ENCODE data around the gene EFCAB14. TPM values are rescaled to one million over a fixed set of nuclear protein-coding genes. Genes with fewer than 3 reads are reported as not detected.
A peak's percentile ranks its signal among the peaks of the same experiment; 100 is the strongest.

The EFCAB14 gene
- total RNA-seq, 1 donor from 2014 or later: 32.4 TPM

DNA sequence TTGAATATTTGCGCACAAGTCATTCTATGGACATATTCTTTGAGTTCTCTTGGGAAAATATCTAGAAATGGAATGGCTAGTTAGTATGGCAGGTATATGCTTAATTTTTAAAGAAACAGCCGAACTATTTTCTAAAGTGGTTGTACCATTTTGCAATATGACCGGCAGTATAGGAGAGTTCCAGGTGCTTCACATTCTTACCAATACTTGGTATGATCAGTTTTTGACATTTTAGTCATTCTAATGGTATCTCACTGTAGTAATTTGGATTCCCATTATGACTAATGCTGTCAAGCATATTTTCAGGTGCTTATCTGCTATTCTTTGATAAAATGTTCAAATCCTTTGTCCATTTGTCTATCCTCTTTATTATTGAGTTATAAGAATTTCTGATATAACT is 71.3 kb downstream of the EFCAB14 start:
- FAIRE-seq (no peak), DNase-seq (ENCODE audit: low read depth) (no peak)
- H3K4me3 ChIP-seq (ENCODE audit: low read depth, low read length): no peak overlapping the region
- H3K27me3 ChIP-seq (ENCODE audit: control insufficient read depth, insufficient read depth, low read length): no peaks in the 10 kb centered on the region
- TF ChIP-seq, protein P1, sequence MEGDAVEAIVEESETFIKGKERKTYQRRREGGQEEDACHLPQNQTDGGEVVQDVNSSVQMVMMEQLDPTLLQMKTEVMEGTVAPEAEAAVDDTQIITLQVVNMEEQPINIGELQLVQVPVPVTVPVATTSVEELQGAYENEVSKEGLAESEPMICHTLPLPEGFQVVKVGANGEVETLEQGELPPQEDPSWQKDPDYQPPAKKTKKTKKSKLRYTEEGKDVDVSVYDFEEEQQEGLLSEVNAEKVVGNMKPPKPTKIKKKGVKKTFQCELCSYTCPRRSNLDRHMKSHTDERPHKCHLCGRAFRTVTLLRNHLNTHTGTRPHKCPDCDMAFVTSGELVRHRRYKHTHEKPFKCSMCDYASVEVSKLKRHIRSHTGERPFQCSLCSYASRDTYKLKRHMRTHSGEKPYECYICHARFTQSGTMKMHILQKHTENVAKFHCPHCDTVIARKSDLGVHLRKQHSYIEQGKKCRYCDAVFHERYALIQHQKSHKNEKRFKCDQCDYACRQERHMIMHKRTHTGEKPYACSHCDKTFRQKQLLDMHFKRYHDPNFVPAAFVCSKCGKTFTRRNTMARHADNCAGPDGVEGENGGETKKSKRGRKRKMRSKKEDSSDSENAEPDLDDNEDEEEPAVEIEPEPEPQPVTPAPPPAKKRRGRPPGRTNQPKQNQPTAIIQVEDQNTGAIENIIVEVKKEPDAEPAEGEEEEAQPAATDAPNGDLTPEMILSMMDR (IDR thresholded peaks at IDR 0.05; ENCODE audit: insufficient read depth, low read length, severe bottlenecking): no peak
- H3K36me3 ChIP-seq (ENCODE audit: control insufficient read depth, insufficient read depth, low read length): no peaks in the 10 kb centered on the region

DNA sequence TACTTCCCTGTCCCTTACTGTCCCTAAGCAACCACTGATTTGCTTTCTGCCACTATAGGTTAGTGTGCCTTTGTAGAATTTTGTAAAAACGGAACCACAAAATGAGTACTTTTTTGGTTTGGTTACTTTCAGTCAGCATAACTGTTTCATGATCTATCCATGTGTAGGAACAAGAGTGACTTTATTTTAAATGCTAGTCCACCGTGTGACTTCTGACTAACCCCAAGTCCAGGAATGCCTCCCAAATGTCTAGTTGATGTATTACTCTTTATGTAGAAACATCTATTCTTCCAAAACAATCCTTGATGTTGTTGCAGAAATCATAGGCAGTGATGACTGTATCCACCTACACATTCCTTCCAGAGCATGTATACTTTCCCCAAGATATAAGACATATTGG is 72.1 kb downstream of the EFCAB14 start:
- DNase-seq (ENCODE audit: low read depth) (no peak), FAIRE-seq (no peak)
- no peaks in the 10 kb centered on the region for H3K36me3 ChIP-seq (ENCODE audit: control insufficient read depth, insufficient read depth, low read length)

DNA sequence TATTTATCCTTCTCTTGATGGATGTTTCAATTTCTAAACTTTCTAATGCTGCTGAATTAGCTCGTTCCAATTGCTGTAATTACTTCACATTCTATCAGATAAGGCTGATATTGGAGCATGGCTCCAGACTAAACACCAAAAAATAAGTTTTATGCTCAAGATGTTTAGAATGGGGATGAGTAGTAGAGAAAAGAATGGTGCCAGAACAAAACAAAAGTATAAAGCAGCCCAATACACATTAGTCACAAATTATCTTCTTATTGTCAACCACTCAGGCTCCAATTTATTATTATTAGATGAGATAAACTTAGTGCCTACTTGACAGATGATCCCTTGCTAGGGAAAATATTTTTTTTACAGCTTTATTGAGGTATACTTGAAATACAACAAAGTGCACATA is 72.6 kb downstream of the EFCAB14 start:
- TF ChIP-seq, protein P1 (IDR thresholded peaks at IDR 0.05; ENCODE audit: insufficient read depth, low read length, severe bottlenecking): no peak
- FAIRE-seq (no peak), DNase-seq (ENCODE audit: low read depth) (no peak)
- H3K27me3 ChIP-seq (ENCODE audit: control insufficient read depth, insufficient read depth, low read length): no peaks in the 10 kb centered on the region
- no peak overlapping the region for H3K4me3 ChIP-seq (ENCODE audit: low read depth, low read length)
- H3K36me3 ChIP-seq (ENCODE audit: control insufficient read depth, insufficient read depth, low read length): no peaks in the 10 kb centered on the region

More for the DNA sequence above, 72.1 kb downstream of the EFCAB14 start:
- H3K27me3 ChIP-seq (ENCODE audit: control insufficient read depth, insufficient read depth, low read length): no peaks in the 10 kb centered on the region
- no peak overlapping the region for H3K4me3 ChIP-seq (ENCODE audit: low read depth, low read length)
- TF ChIP-seq, protein P1 (IDR thresholded peaks at IDR 0.05; ENCODE audit: insufficient read depth, low read length, severe bottlenecking): no peak

DNA sequence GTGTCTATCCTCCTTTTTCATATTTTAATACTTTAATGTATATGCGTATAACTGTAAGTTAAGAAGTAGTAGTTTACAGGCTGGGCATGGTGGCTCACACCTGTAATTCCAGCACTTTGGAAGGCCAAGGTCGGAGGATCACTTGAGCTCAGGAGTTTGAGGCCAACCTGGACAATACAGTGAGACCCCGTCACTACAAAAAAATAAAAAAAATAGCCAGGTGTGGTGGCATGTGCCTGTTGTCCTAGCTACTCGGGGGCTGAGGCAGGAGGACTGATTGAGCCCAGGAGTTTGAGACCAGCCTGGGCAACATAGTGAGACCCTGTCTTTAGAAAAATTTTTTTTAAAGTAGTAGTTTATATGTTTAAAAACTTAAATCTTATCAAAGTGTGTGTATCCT is 73.1 kb downstream of the EFCAB14 start:
- Histone ChIP-seq H3K36me3 (ENCODE audit: control insufficient read depth, insufficient read depth, low read length) (no peaks in the 10 kb centered on the region), H3K27me3 (ENCODE audit: control insufficient read depth, insufficient read depth, low read length) (no peaks in the 10 kb centered on the region), H3K4me3 (ENCODE audit: low read depth, low read length) (no peak overlapping the region)
- TF ChIP-seq, protein P1 (IDR thresholded peaks at IDR 0.05; ENCODE audit: insufficient read depth, low read length, severe bottlenecking): no peak
- DNase-seq (ENCODE audit: low read depth): no peak
- no peak for FAIRE-seq

DNA sequence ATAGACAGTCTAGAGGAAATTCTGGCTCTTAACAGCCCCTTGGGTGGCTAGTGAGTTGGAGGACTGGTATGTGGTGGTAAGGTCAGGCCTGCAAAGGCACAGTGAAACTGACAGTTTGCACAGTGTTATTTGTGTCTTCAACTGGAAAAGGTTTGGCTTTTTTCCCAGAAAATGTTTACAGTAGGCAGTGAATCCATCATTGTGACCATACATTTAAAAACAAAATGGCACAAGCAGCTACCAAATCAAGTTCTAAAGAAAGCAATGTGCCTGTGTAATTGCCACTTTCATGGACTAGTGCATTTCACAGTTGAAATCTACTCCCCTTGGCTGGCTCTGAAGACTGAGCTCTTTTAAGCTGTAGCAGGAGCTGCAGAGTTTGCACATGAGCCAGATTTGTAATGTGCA is 75.5 kb downstream of the EFCAB14 start:
- Histone ChIP-seq H3K36me3 (ENCODE audit: control insufficient read depth, insufficient read depth, low read length) (no peaks in the 10 kb centered on the region), H3K4me3 (ENCODE audit: low read depth, low read length) (no peak overlapping the region), H3K27me3 (ENCODE audit: control insufficient read depth, insufficient read depth, low read length) (no peaks in the 10 kb centered on the region)
- DNase-seq (ENCODE audit: low read depth) (peak; percentile 83), FAIRE-seq (no peak)
- TF ChIP-seq, protein P1 (IDR thresholded peaks at IDR 0.05; ENCODE audit: insufficient read depth, low read length, severe bottlenecking): no peak

DNA sequence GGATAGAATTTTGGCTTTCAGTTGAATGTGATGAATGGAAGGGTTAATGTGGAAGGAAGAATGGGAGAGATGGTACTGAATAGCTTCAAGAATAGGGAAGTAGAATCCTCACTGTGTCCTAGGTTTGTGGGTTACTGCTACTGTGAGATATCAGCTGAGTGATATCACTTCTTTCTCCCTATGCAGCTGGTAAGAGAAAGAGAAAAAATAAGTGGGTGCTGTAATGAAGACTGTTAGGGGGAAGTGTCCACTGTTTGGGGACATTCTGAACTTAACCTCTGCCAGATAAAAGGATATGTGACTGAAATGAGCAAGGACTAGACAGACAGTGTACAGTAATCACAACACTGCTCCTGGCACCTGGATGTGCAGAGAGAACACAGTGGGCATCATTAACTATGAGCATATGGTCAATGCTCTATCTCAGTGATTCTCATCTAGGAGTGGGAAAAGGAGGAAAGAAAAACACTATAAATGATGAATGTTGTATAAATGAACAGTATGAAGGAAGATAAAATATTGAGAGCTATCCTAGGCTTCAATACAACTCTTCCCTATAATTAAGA is 76.7 kb downstream of the EFCAB14 start:
- Histone ChIP-seq H3K4me3 (ENCODE audit: low read depth, low read length) (no peak overlapping the region), H3K36me3 (ENCODE audit: control insufficient read depth, insufficient read depth, low read length) (no peaks in the 10 kb centered on the region), H3K27me3 (ENCODE audit: control insufficient read depth, insufficient read depth, low read length) (no peaks in the 10 kb centered on the region)
- DNase-seq (ENCODE audit: low read depth): no peak
- FAIRE-seq: no peak
- TF ChIP-seq, protein P1 (IDR thresholded peaks at IDR 0.05; ENCODE audit: insufficient read depth, low read length, severe bottlenecking): no peak

Data from bronchial epithelial cell (primary cell).